NOMO-1 treated with DMSO at 0.1 percent for 48 hours (cell line): ENCODE results near the gene ZNF276.

ENCODE experiments used
- DNase-seq: peaks from one replicate; lab custom pipeline; 2025; ENCODE audit not compliant: unreplicated experiment; lab: John Stamatoyannopoulos, UW

Gene ZNF276

DNA sequence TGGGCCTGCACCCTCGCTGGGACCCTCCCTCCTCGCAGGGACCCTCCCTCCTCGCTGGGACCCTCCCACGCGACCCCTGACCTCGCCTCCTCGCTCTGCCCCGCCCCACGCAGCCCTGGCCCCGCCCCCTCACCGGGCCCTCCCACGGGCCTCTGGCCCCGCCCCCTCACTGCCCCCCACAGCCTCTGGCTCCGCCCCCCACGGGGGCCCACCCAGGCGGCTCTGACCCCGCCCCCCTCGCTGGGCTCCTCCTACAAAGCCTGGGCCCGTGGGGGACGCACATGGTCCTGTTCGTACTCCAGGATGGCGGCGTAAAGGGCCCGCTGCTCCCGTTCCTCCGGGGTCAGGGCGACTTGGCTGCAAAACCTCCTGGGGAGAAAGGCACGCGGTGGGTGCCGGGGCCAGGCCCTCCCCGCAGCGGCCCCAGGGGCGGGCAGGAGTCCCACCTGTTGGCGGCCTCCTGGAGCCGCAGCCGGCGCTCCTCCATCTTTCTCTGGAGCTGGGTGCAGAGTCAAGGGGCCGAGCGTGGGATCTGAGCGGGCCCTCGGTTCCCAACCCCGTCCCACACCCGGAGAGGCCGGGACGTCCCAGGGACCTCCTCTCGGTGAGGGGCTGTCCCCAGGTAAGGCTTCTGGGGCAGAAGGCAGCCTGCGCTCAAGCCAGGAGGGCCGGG, 9.6 kb upstream of the ZNF276 start:
- DNase-seq = peak; percentile 46

GRCh38 chr16:89712274-89712781, 9.0 kb upstream of the ZNF276 start:
- no peak for DNase-seq

DNA sequence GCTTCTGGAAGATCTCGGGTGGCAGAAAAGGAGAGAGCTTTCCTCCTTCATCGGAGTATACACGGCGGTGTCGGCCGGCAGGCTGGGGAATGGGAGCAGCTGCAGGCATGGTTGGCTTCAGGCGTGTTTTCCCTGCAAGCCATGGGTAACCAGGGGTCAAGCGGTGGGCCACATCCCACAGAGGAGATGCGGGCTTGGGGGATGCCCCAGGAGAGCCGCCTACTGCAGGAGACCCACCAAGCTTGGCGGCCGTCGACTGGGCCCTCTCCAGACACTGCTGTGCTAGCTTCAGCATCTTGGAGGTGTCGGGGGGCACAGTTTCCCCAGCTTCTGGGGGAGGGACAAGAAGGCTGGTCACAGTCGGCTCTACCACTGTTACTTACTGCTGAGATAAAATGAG, 4.8 kb upstream of the ZNF276 start:
- no peak for DNase-seq

GRCh38 chr16:89716916-89717687, 4.2 kb upstream of the ZNF276 start:
- no peak for DNase-seq

- DNase-seq = no peak
Observed at GRCh38 chr16:89717688-89718505, 3.4 kb upstream of the ZNF276 start.

- DNase-seq = no peak
Observed at GRCh38 chr16:89720551-89720812, 855 bp upstream of the ZNF276 start.

DNA sequence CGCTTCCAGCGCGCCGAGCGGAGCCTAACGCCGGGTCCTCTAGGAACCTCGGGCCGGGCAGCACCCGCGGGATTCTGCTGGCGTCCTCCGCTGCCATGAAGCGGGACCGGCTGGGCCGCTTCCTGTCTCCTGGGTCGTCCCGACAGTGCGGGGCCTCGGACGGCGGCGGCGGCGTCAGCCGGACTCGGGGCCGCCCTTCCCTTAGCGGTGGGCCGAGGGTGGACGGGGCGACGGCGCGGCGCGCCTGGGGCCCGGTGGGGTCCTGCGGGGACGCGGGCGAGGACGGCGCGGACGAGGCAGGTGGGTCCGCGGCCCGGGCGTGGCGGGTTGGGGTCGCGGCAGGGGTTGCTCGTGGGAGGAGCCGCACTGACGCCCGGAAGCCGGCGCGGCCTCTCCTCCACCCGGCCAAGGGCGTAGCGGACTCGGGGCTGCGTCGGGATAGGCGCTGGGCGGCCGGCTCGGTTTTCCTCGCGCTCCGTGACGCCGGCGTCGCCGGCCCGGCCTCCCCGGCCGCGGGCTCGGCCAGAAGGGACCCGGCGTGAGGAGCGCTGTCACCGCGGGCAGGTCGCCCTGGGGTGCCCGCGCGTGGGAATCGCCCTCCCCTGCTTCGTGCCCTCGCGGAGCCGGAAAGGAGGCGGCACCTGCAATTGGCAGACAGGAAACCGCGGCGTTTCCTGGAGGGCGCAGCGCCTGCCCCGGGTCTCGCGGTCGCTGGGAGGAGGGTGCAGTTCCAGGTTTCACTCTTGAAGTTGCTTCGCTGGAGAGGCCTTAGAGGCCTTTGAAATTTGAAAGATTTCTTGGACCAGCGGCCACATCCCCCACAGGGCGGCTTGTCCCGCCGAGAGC, 432 bp downstream of the ZNF276 start:
- peak; percentile 83 for DNase-seq

DNA sequence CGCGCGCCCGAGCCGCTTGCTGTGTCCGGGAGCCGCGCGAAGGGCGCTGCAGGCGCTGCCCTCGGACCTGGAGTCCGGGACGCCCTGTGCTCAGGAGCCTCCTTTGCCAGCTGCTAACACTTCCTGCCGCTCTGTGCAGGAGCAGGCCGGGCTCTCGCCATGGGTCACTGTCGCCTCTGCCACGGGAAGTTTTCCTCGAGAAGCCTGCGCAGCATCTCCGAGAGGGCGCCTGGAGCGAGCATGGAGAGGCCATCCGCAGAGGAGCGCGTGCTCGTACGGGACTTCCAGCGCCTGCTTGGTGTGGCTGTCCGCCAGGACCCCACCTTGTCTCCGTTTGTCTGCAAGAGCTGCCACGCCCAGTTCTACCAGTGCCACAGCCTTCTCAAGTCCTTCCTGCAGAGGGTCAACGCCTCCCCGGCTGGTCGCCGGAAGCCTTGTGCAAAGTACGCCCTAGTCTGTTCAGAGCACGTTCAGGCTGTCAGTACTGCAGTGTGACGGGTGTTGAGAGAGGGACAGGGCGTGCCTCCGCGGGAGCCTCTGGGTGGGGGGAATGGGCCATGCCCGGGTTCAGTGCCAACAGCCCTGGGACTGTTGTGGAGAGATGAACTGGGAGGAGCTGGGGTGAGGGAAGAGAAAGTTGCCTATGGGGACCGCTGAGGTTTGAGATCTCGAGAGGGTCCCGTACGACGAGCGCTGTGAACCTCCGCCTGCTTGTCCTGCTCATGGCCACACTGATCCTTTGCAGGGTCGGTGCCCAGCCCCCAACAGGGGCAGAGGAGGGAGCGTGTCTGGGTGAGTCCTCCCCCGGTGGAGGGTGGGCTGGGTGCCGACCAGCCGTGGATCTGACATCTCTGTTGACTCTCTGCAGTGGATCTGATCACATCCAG, 1.3 kb downstream of the ZNF276 start:
- DNase-seq = peak; percentile 76

DNA sequence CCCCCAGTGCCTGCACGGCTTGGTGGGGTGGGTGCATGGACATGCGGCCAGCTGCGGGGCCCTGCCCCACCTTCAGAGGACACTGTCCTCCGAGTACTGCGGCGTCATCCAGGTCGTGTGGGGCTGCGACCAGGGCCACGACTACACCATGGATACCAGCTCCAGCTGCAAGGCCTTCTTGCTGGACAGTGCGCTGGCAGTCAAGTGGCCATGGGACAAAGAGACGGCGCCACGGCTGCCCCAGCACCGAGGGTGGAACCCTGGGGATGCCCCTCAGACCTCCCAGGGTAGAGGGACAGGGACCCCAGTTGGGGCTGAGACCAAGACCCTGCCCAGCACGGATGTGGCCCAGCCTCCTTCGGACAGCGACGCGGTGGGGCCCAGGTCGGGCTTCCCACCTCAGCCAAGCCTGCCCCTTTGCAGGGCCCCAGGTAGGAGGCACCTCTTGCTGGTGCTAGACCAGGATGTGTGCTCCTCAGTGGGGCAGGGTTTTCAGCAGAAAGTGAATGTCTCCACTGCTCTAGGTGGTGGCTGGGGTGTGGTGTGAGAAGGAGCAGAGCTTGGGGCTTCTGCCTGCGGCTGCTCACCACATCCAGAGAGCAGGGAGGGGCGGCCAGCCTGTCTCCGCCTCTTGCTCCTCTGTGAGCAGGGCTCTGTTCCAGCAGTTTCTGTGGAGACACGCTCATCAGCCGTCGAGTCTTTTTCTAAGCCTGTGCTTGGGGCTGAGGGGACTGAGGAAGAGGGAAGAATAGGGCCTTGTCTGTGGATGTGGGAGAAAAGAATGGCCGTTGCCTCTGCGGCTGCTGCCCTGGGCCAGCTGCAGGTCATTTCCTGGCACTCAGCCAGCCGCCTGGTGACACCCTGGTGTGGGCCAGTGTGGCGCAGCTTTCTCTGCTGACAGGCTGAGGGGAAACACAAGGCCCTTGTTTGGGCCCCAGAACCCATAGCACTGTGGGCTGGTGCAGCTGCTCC, 2.2 kb downstream of the ZNF276 start:
- no peak for DNase-seq

GRCh38 chr16:89727406-89728120, 6.2 kb downstream of the ZNF276 start:
- DNase-seq = no peak

DNA sequence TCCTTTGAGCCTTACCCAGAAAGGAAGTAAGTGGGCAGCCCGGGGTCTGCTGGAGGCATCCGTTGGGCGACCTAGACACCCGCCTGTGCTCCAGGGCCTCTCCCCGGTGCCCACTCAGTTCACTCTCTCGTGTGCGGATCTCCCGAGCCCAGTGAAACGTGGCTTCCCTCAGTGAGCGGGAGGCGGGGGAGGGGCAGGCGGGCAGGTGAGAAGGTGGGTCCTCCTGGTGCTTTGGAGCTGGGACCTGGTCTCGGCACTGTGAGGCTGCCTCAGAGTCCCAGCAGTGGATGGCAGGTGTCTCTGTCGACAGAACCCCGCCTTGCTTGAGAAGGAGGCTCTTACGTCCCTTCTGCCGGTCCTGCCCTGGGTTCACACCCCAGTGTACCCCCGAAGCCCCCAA, 8.0 kb downstream of the ZNF276 start:
- DNase-seq = no peak

- no peak for DNase-seq
Observed at GRCh38 chr16:89729863-89730593, 8.7 kb downstream of the ZNF276 start.

DNA sequence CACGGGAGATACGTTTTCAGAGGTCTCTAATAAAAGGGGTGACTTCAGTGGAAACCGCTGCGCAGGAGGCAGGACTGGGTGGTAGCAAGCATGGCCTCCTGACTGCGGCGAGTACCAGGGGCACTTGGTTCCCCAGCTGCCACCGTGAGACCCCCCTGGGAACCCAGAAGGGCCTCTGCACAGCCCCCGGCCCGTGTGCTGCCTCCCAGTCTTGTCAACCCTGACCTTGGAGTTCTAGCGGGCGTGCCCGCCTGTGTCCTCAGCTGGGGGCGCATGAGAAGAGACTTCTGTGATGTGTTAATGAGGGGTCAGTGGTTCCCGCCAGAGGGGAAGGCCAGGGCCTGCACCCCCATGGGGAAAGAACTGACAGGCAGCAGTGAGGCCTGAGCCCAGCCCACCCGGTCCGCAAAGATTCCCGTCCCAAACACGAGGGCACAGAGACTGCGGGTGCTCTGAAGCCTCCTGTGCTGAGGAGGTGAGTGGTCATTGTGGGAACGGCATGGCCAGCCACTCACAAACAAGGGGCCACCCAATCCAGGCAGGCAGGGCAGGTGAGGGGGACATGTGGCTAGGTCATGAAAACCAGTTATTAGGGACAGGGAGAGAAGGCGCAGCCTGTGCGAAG, 9.4 kb downstream of the ZNF276 start:
- no peak for DNase-seq

- no peak for DNase-seq
Observed at GRCh38 chr16:89732142-89732917, 11.0 kb downstream of the ZNF276 start.

GRCh38 chr16:89732918-89733242, 11.5 kb downstream of the ZNF276 start:
- no peak for DNase-seq

DNA sequence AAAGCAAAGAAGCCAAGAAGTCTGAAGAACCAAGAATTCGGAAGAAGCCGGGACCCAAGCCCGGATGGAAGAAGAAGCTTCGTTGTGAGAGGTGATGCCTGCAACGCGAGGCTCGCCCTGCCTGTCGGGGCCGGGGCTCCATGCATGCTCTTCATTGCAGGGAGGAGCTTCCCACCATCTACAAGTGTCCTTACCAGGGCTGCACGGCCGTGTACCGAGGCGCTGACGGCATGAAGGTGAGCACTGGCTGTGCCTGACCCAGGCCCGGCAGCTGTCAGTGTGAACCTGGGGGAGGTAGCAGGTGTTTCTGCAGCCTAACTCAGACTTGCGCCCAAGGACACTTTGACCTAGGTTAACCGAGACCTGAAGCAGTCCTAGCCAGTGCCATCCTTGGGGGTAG, 12.0 kb downstream of the ZNF276 start:
- DNase-seq = no peak
